Measurements from ENCODE around the gene MYT1. TPM values are rescaled to one million over a fixed set of nuclear protein-coding genes. Genes with fewer than 3 reads are reported as not detected.
"Not testable (repeated sequence)": the region's sequence is repeated elsewhere in the genome, so short reads cannot be mapped to it uniquely, and the experiment has no call there.

MYT1 gene
- total and polyA plus RNA-seq, 5 donors, result 0.31 to 1.5 (median 1.2) TPM

- intact Hi-C loops (cut with DNase I), result no loop called here
- Histone ChIP-seq H3K4me3 (ENCODE audit: low read length) (no peak overlapping the region), H3K9me3 (ENCODE audit: control insufficient read depth, low read length) (no peaks in the 10 kb centered on the region), H3K27ac (ENCODE audit: low read length) (no peak overlapping the region), H3K4me1 (ENCODE audit: control insufficient read depth, insufficient read depth, low read length) (peaks cover 3% of the 10 kb centered on the region), H3K27me3 (ENCODE audit: control insufficient read depth, insufficient read depth) (no peaks in the 10 kb centered on the region)
- ATAC-seq (no peak), DNase-seq (peak in 1 of 3 donors; percentile 30)
- WGBS, result 83% methylated on average over 9 of the region's 9 CpGs
Measured at GRCh38 chr20:64185276-64185900, 21.1 kb downstream of the MYT1 start.

DNA sequence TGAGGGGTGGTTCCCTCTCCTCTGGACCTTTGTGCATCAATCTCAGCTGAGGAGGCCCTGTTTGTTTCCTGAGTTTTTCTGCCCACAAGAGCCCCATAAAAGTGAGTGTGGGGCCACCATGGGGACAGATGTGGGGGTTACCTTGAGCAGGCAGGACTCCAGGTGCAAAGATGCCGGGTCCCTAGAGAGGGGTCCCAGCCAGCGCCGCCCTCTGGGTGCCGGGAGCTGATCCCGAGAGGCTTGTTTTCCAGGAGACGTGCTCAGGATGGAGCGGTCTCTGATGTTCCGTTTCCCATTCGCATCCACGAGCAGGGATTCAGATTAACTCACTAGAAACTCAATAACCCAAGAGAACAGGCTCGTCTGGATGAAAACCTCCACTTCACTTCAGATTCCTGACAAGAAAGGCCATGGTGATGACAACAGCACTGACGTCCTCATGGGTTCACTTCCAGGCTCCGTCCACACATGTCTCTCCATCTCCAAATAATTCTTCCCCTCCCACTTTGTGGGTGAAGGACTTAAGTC lies 21.9 kb downstream of the MYT1 start:
- DNase-seq (peak in 1 of 3 donors; percentile 14), ATAC-seq (no peak)
- no peak overlapping the region for H3K4me3 ChIP-seq (ENCODE audit: low read length)
- no peaks in the 10 kb centered on the region for H3K9me3 ChIP-seq (ENCODE audit: control insufficient read depth, low read length)
- no peaks in the 10 kb centered on the region for H3K27me3 ChIP-seq (ENCODE audit: control insufficient read depth, insufficient read depth)
- H3K4me1 ChIP-seq (ENCODE audit: control insufficient read depth, insufficient read depth, low read length), result peaks cover 3% of the 10 kb centered on the region
- no peak overlapping the region for H3K27ac ChIP-seq (ENCODE audit: low read length)
- intact Hi-C loops (cut with DNase I), result no loop called here
- WGBS, result 93% methylated on average over 13 of the region's 13 CpGs

DNA sequence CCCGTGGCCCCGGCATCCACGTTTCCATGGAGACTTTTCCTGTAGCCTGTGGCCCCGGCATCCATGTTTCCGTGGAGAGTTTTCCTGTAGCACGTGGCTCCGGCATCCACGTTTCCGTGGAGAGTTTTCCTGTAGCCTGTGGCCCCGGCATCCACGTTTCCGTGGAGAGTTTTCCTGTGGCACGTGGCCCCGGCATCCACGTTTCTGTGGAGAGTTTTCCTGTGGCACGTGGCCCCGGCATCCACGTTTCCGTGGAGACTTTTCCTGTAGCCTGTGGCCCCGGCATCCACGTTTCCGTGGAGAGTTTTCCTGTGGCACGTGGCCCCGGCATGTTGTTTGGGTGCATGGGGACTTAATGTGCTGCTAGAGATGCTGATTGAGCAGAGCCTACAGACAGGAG lies 23.0 kb downstream of the MYT1 start:
- H3K27me3 ChIP-seq (ENCODE audit: control insufficient read depth, insufficient read depth); ATAC-seq: not testable (repeated sequence)
- WGBS, result 94% methylated on average over 24 of the region's 24 CpGs

DNA sequence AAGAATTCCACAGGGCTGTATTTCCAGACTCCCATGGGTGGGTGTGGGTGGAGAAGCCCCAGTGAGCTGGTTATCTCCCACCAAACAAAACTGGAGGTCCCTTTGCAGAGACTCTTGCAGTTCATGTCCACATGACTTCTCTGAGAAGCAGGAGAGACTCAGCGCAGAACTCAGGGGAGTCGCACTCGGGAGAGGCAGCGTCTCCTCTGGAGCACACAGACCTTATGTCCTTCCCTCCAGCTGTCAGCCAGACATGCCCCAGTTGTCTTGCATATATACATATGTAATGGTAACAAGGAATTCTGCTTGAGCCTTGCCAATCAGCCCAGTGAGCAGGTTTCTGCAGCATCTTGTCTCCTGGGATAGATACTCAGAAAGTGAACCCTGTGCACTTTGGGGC lies 23.8 kb downstream of the MYT1 start:
- no peak overlapping the region for H3K4me3 ChIP-seq (ENCODE audit: low read length)
- 81% methylated on average over 4 of the region's 4 CpGs for WGBS
- H3K27ac ChIP-seq (ENCODE audit: low read length), result no peak overlapping the region
- H3K4me1 ChIP-seq (ENCODE audit: control insufficient read depth, insufficient read depth, low read length), result peaks cover 3% of the 10 kb centered on the region
- intact Hi-C loops (cut with DNase I), result no loop called here
- H3K9me3 ChIP-seq (ENCODE audit: control insufficient read depth, low read length), result no peaks in the 10 kb centered on the region
- ATAC-seq, result no peak
- DNase-seq, result peak in 1 of 3 donors; percentile 6
- H3K27me3 ChIP-seq (ENCODE audit: control insufficient read depth, insufficient read depth), result no peaks in the 10 kb centered on the region

More for the DNA sequence above, 23.0 kb downstream of the MYT1 start:
- intact Hi-C loops (cut with DNase I); H3K9me3 ChIP-seq (ENCODE audit: control insufficient read depth, low read length); H3K4me1 ChIP-seq (ENCODE audit: control insufficient read depth, insufficient read depth, low read length); H3K4me3 ChIP-seq (ENCODE audit: low read length); H3K27ac ChIP-seq (ENCODE audit: low read length): not testable (repeated sequence)
- DNase-seq, result peak in 1 of 3 donors; percentile 6

GRCh38 chr20:64188682-64189529 lies 24.7 kb downstream of the MYT1 start:
- Histone ChIP-seq H3K4me3 (ENCODE audit: low read length) (no peak overlapping the region), H3K4me1 (ENCODE audit: control insufficient read depth, insufficient read depth, low read length) (peaks cover 3% of the 10 kb centered on the region), H3K27ac (ENCODE audit: low read length) (no peak overlapping the region), H3K27me3 (ENCODE audit: control insufficient read depth, insufficient read depth) (no peaks in the 10 kb centered on the region), H3K9me3 (ENCODE audit: control insufficient read depth, low read length) (no peaks in the 10 kb centered on the region)
- intact Hi-C loops (cut with DNase I), result no loop called here
- ATAC-seq (no peak), DNase-seq (peak in 1 of 3 donors; percentile 16)
- WGBS, result 46% methylated on average over 21 of the region's 21 CpGs

- Histone ChIP-seq H3K27me3 (ENCODE audit: control insufficient read depth, insufficient read depth) (no peaks in the 10 kb centered on the region), H3K4me1 (ENCODE audit: control insufficient read depth, insufficient read depth, low read length) (peaks cover 3% of the 10 kb centered on the region), H3K9me3 (ENCODE audit: control insufficient read depth, low read length) (no peaks in the 10 kb centered on the region), H3K27ac (ENCODE audit: low read length) (no peak overlapping the region), H3K4me3 (ENCODE audit: low read length) (no peak overlapping the region)
- no peak for ATAC-seq
- 39% methylated on average over 5 of the region's 5 CpGs for WGBS
- DNase-seq, result peak in 1 of 3 donors; percentile 9
- intact Hi-C loops (cut with DNase I), result no loop called here
Measured at GRCh38 chr20:64189530-64189966, 25.3 kb downstream of the MYT1 start.

- Histone ChIP-seq H3K9me3 (ENCODE audit: control insufficient read depth, low read length) (no peaks in the 10 kb centered on the region), H3K4me1 (ENCODE audit: control insufficient read depth, insufficient read depth, low read length) (peaks cover 3% of the 10 kb centered on the region), H3K27ac (ENCODE audit: low read length) (no peak overlapping the region), H3K4me3 (ENCODE audit: low read length) (no peak overlapping the region), H3K27me3 (ENCODE audit: control insufficient read depth, insufficient read depth) (no peaks in the 10 kb centered on the region)
- DNase-seq (peak in 1 of 3 donors; percentile 6), ATAC-seq (no peak)
- 76% methylated on average over 8 of the region's 8 CpGs for WGBS
- intact Hi-C loops (cut with DNase I), result no loop called here
Measured at GRCh38 chr20:64189986-64190385, 25.7 kb downstream of the MYT1 start.

DNA sequence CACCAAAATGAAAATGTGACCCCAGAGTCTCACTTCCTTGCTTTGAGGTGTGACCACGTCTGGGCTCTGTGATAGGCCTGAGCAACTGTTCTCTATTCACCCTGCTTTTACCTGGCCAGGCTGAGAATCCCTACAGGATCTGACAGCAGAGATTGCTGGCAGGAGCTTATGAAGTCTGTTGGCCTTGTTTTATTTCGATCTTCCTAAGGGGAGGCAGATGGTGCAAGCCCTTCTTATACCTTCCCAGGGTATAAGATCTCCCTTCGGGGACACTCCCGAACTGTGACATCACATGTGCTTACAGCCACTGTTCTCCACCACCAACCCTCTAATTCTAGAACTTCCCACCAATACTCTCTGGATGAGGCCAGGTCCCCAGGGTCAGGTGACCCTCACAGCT lies 26.8 kb downstream of the MYT1 start:
- Histone ChIP-seq H3K4me1 (ENCODE audit: control insufficient read depth, insufficient read depth, low read length) (peaks cover 3% of the 10 kb centered on the region), H3K9me3 (ENCODE audit: control insufficient read depth, low read length) (no peaks in the 10 kb centered on the region), H3K27ac (ENCODE audit: low read length) (no peak overlapping the region), H3K27me3 (ENCODE audit: control insufficient read depth, insufficient read depth) (no peaks in the 10 kb centered on the region), H3K4me3 (ENCODE audit: low read length) (no peak overlapping the region)
- DNase-seq, result peak in 1 of 3 donors; percentile 2
- intact Hi-C loops (cut with DNase I), result no loop called here
- no peak for ATAC-seq
- WGBS, result 74% methylated on average over 4 of the region's 4 CpGs

GRCh38 chr20:64192406-64192805 lies 28.2 kb downstream of the MYT1 start:
- Histone ChIP-seq H3K9me3 (ENCODE audit: control insufficient read depth, low read length) (no peaks in the 10 kb centered on the region), H3K4me1 (ENCODE audit: control insufficient read depth, insufficient read depth, low read length) (peaks cover 3% of the 10 kb centered on the region), H3K27me3 (ENCODE audit: control insufficient read depth, insufficient read depth) (no peaks in the 10 kb centered on the region), H3K27ac (ENCODE audit: low read length) (no peak overlapping the region), H3K4me3 (ENCODE audit: low read length) (no peak overlapping the region)
- DNase-seq, result peak in 1 of 3 donors; percentile 18
- intact Hi-C loops (cut with DNase I), result no loop called here
- no peak for ATAC-seq
- 36% methylated on average over 9 of the region's 9 CpGs for WGBS

GRCh38 chr20:64193058-64193457 lies 28.8 kb downstream of the MYT1 start:
- Histone ChIP-seq H3K4me3 (ENCODE audit: low read length) (no peak overlapping the region), H3K27me3 (ENCODE audit: control insufficient read depth, insufficient read depth) (no peaks in the 10 kb centered on the region), H3K9me3 (ENCODE audit: control insufficient read depth, low read length) (no peaks in the 10 kb centered on the region), H3K4me1 (ENCODE audit: control insufficient read depth, insufficient read depth, low read length) (peaks cover 3% of the 10 kb centered on the region), H3K27ac (ENCODE audit: low read length) (no peak overlapping the region)
- DNase-seq, result no peak
- no peak for ATAC-seq
- WGBS, result 52% methylated on average over 3 of the region's 3 CpGs
- intact Hi-C loops (cut with DNase I), result no loop called here

DNA sequence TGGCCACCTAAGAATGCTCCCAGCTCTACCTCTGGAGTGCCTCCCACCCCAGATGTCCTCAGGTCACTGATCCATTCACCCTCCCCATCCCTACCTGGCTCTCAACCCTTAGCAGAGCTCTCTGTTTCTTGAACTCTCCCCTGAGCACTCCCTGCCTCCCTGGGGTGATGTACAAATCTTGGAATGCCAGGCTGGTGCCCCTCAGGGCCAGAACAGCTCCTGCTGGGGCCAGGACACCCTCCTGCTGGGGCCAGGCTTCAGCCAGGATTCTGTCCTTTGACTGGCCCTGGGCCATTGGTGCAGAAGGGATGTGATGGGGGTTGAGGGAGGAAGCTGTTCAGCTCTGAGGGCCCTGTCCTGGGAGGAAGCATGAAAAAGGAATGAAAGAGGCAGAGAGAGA lies 30.0 kb downstream of the MYT1 start:
- intact Hi-C loops (cut with DNase I), result no loop called here
- H3K4me3 ChIP-seq (ENCODE audit: low read length), result no peak overlapping the region
- DNase-seq (peak in 1 of 3 donors; percentile 1), ATAC-seq (no peak)
- H3K4me1 ChIP-seq (ENCODE audit: control insufficient read depth, insufficient read depth, low read length), result peaks cover under 1% of the 10 kb centered on the region
- no peak overlapping the region for H3K27ac ChIP-seq (ENCODE audit: low read length)
- H3K9me3 ChIP-seq (ENCODE audit: control insufficient read depth, low read length), result no peaks in the 10 kb centered on the region
- no peaks in the 10 kb centered on the region for H3K27me3 ChIP-seq (ENCODE audit: control insufficient read depth, insufficient read depth)

Data from right cardiac atrium (tissue), 5 donors.